ENCODE results near the gene C1orf159.
A peak's percentile ranks its signal among the peaks of the same experiment; 100 is the strongest.

Gene C1orf159

GRCh38 chr1:1061682-1062345 lies 54.1 kb downstream of the C1orf159 start:
- Histone ChIP-seq H3K79me2 (ENCODE audit: insufficient read depth, low read depth) (no peaks in the 10 kb centered on the region), H3K4me3 (IDR thresholded peaks at IDR 0.05; ENCODE audit: insufficient read depth, low read depth, low read length) (no peak overlapping the region), H3K27ac (no peak overlapping the region), H3K27me3 (ENCODE audit: insufficient read depth, low read depth) (peaks cover 83% of the 10 kb centered on the region), H3K36me3 (ENCODE audit: insufficient read depth) (no peaks in the 10 kb centered on the region), H4K20me1 (ENCODE audit: insufficient read depth) (no peaks in the 10 kb centered on the region), H3K9ac (no peak overlapping the region), H2AFZ (ENCODE audit: low read depth) (no peak overlapping the region), H3K4me1 (ENCODE audit: low read depth, poor library complexity, severe bottlenecking) (peaks cover 38% of the 10 kb centered on the region), H3K4me2 (no peak overlapping the region)
- TF ChIP-seq CTCF (conservative IDR thresholded peaks at IDR 0.05; ENCODE audit: low read depth, low read length) = no peak

GRCh38 chr1:1060281-1061000 lies 55.4 kb downstream of the C1orf159 start:
- H3K4me1 ChIP-seq (ENCODE audit: low read depth, poor library complexity, severe bottlenecking) = peaks cover 38% of the 10 kb centered on the region
- H3K4me3 ChIP-seq (IDR thresholded peaks at IDR 0.05; ENCODE audit: insufficient read depth, low read depth, low read length) = no peak overlapping the region
- no peaks in the 10 kb centered on the region for H3K79me2 ChIP-seq (ENCODE audit: insufficient read depth, low read depth)
- H3K36me3 ChIP-seq (ENCODE audit: insufficient read depth) = no peaks in the 10 kb centered on the region
- H4K20me1 ChIP-seq (ENCODE audit: insufficient read depth) = no peaks in the 10 kb centered on the region
- H3K27ac ChIP-seq = no peak overlapping the region
- peak overlapping the region; percentile 78; the same call in 1 of the 2 replicates for H2AFZ ChIP-seq (ENCODE audit: low read depth)
- no peak overlapping the region for H3K9ac ChIP-seq
- H3K4me2 ChIP-seq = peak overlapping the region; percentile 80; the same call in 1 of the 2 replicates
- H3K27me3 ChIP-seq (ENCODE audit: insufficient read depth, low read depth) = peaks cover 75% of the 10 kb centered on the region
- no peak for TF ChIP-seq CTCF (conservative IDR thresholded peaks at IDR 0.05; ENCODE audit: low read depth, low read length)

- TF ChIP-seq CTCF (conservative IDR thresholded peaks at IDR 0.05; ENCODE audit: low read depth, low read length) = no peak; the same call in 1 of the 2 replicates
- peaks cover 80% of the 10 kb centered on the region for H3K27me3 ChIP-seq (ENCODE audit: insufficient read depth, low read depth)
These were observed 56.2 kb downstream of the C1orf159 start for GRCh38 chr1:1059494-1060280.

GRCh38 chr1:1058921-1059493 lies 56.9 kb downstream of the C1orf159 start:
- Histone ChIP-seq H3K27me3 (ENCODE audit: insufficient read depth, low read depth) (peaks cover 81% of the 10 kb centered on the region), H3K4me2 (peak overlapping the region; percentile 80), H3K79me2 (ENCODE audit: insufficient read depth, low read depth) (no peaks in the 10 kb centered on the region), H2AFZ (ENCODE audit: low read depth) (peak overlapping the region; percentile 78), H4K20me1 (ENCODE audit: insufficient read depth) (no peaks in the 10 kb centered on the region), H3K4me1 (ENCODE audit: low read depth, poor library complexity, severe bottlenecking) (peaks cover 32% of the 10 kb centered on the region), H3K36me3 (ENCODE audit: insufficient read depth) (no peaks in the 10 kb centered on the region), H3K9ac (no peak overlapping the region), H3K4me3 (IDR thresholded peaks at IDR 0.05; ENCODE audit: insufficient read depth, low read depth, low read length) (peak overlapping the region; percentile 24), H3K27ac (no peak overlapping the region)
- TF ChIP-seq CTCF (conservative IDR thresholded peaks at IDR 0.05; ENCODE audit: low read depth, low read length) = peak; percentile 24; the same call in 1 of the 2 replicates

More at GRCh38 chr1:1059494-1060280, 56.2 kb downstream of the C1orf159 start:
- peak overlapping the region; percentile 24 for H3K4me3 ChIP-seq (IDR thresholded peaks at IDR 0.05; ENCODE audit: insufficient read depth, low read depth, low read length)
- H3K4me1 ChIP-seq (ENCODE audit: low read depth, poor library complexity, severe bottlenecking) = peaks cover 38% of the 10 kb centered on the region
- H3K36me3 ChIP-seq (ENCODE audit: insufficient read depth) = no peaks in the 10 kb centered on the region
- H3K9ac ChIP-seq = no peak overlapping the region
- no peaks in the 10 kb centered on the region for H3K79me2 ChIP-seq (ENCODE audit: insufficient read depth, low read depth)
- H3K27ac ChIP-seq = no peak overlapping the region
- peak overlapping the region; percentile 80 for H3K4me2 ChIP-seq
- peak overlapping the region; percentile 78 for H2AFZ ChIP-seq (ENCODE audit: low read depth)
- no peaks in the 10 kb centered on the region for H4K20me1 ChIP-seq (ENCODE audit: insufficient read depth)

Data from KMS-11 (cell line).